Endothelial cell of umbilical vein (primary cell): ENCODE measurements around the gene ENPP3.

ENCODE experiments used
- EZH2 ChIP-seq: IDR thresholded peaks from 2 replicates; pipeline ENCODE4 v1.6.1; 2012; ENCODE audit warnings: borderline replicate concordance, low read depth, mild to moderate bottlenecking, moderate library complexity, low read length, inconsistent platforms; ENCODE audit not compliant: severe bottlenecking
- GATA2 ChIP-seq: IDR thresholded peaks from 2 replicates; pipeline ENCODE4 v1.7.0; 2011; ENCODE audit warnings: low read depth, mild to moderate bottlenecking, moderate library complexity, mixed read lengths, low read length; ENCODE audit not compliant: insufficient read length, insufficient read depth
- JUN ChIP-seq: IDR thresholded peaks from 2 replicates; pipeline ENCODE4 v1.6.1; 2011; ENCODE audit warnings: borderline replicate concordance, low read depth; ENCODE audit not compliant: insufficient read length, insufficient read depth
- MYC ChIP-seq: IDR thresholded peaks from one replicate; pipeline ENCODE4 v1.6.1; 2011; ENCODE audit warnings: mild to moderate bottlenecking, low read depth, low read length
- POLR2A ChIP-seq: IDR thresholded peaks from 2 replicates; pipeline ENCODE4 v1.6.1; 2012; ENCODE audit warnings: low read depth, mild to moderate bottlenecking, control low read depth, low read length
- POLR2AphosphoS5 ChIP-seq: IDR thresholded peaks from 2 replicates; pipeline ENCODE4 v1.6.1; 2012; ENCODE audit warnings: low read depth, mild to moderate bottlenecking, control low read depth, low read length, moderate library complexity; ENCODE audit not compliant: insufficient read depth
- TF ChIP-seq, protein P1 (sequence below), 2 donors: IDR thresholded peaks; 1 replicate in 1 of 2; 2 replicates in 1 of 2; pipeline ENCODE4 v1.5.1; 2011; ENCODE audit warnings: low read length in 2 of 2, mild to moderate bottlenecking in 2 of 2, moderate library complexity in 2 of 2, control low read depth in 1 of 2, inconsistent platforms in 1 of 2, low read depth in 1 of 2; ENCODE audit not compliant: insufficient read depth in 1 of 2; ENCODE audit errors: extremely low read depth in 1 of 2
- TF ChIP-seq, protein P2 (sequence below): IDR thresholded peaks from 2 replicates; pipeline ENCODE4 v1.6.1; 2011; ENCODE audit not compliant: insufficient read depth, insufficient read length

DNA sequence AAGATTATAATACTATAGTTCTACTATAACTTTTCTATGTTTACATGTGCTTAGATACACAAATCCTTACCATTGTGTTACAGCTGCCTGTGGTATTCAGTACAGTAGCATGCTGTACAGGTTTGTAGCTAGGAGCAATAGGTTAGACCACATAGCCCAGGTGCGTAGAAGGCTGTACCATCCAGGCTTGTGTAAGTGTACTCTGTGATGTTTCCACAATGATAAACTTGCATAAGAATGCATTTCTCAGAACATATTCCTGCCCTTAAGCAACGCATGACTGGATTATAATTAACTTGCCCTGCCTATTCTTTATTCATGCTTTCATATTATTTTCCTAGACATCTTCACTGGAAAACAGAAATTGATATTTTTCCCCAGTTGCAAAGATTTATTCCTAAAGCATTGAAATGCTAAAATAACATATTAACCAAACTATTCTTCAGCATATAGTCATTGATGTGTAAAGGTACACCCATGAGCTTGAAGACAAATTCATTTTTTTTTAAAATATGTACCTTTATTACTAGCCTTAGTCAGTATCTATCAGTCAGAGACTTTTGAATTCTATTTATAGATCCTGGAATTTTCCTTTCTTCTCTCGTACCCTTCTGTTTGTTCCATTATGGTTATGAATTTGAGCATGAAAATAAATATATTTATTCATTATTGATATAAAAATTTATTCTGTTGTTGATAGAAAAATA is 80.9 kb downstream of the ENPP3 start:
- TF ChIP-seq, protein P1, sequence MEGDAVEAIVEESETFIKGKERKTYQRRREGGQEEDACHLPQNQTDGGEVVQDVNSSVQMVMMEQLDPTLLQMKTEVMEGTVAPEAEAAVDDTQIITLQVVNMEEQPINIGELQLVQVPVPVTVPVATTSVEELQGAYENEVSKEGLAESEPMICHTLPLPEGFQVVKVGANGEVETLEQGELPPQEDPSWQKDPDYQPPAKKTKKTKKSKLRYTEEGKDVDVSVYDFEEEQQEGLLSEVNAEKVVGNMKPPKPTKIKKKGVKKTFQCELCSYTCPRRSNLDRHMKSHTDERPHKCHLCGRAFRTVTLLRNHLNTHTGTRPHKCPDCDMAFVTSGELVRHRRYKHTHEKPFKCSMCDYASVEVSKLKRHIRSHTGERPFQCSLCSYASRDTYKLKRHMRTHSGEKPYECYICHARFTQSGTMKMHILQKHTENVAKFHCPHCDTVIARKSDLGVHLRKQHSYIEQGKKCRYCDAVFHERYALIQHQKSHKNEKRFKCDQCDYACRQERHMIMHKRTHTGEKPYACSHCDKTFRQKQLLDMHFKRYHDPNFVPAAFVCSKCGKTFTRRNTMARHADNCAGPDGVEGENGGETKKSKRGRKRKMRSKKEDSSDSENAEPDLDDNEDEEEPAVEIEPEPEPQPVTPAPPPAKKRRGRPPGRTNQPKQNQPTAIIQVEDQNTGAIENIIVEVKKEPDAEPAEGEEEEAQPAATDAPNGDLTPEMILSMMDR (IDR thresholded peaks at IDR 0.05; ENCODE audit: extremely low read depth in 1 of 2, insufficient read depth in 1 of 2, low read depth in 1 of 2, low read length in 2 of 2): no peak
- no peak for TF ChIP-seq POLR2AphosphoS5
- TF ChIP-seq MYC: no peak
- no peak for TF ChIP-seq POLR2A
- TF ChIP-seq JUN: no peak
- TF ChIP-seq GATA2: no peak
- no peak for TF ChIP-seq EZH2
- TF ChIP-seq, protein P2, sequence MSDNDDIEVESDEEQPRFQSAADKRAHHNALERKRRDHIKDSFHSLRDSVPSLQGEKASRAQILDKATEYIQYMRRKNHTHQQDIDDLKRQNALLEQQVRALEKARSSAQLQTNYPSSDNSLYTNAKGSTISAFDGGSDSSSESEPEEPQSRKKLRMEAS: no peak
